HG03064 (cell line): ENCODE data around the gene CLASP1.
A peak's percentile ranks its signal among the peaks of the same experiment; 100 is the strongest.
"Not testable (repeated sequence)": the region's sequence is repeated elsewhere in the genome, so short reads cannot be mapped to it uniquely, and the experiment has no call there.

Experiments used
- ATAC-seq: cut with Tn5 transposase; IDR thresholded peaks from one replicate; pipeline ENCODE4 v1.9.1; 2021; ENCODE audit warnings: low read depth; ENCODE audit not compliant: unreplicated experiment

Gene CLASP1

DNA sequence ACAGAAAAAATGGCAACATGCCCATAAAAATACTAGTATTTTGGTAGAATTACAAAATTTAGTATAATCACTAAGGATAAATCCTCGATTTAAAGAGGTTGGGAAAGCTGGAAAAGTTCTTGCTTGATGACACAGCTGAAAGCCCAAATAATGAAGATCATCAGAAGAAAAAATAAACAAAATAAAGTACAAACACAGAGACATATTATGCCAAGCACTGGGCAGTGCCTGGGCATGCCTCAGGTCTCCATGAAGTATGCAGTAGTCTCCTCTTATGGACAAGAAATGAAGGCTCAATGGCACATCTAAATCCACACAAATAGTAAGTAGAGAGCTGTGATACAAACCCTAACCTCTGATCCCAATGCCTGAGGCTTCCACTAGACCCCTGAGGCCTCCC lies 60.9 kb downstream of the CLASP1 start:
- no peak for ATAC-seq

DNA sequence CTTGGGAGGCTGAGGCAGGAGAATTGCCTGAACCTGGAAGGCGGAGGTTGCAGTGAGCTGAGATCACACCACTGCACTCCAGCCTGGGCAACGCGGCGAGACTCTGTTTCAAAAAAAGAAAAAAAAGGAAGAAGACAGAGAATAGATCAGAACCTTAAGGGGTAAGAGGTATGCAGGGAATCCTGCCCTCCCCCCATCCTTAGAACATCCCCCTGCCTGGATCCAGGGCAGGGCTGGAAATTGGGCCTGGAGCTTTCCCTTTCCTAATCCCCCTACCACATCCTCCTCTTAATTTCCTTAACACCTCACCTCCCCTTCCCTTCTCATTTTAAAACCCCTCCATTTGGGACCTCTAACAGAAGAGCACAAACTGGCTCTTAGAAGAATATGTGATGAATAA lies 62.1 kb downstream of the CLASP1 start:
- no peak for ATAC-seq

DNA sequence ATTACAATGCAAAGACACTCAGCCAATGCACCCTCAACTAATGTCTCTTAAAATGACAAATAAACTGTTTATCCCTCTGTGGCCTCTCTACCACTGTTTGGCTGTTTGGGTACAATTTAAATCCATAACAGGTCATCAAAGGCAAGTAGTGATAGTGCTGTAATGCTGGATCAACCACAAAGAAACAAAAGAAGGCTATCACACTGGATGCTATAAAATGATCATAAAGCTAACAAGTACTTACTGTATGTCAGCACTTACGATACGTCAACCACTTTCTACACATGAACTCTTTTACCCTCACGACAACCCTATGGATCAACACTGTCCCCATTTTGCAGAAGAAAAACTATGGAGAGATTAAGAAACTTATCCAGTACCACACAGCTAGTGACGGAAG lies 64.5 kb downstream of the CLASP1 start:
- no peak for ATAC-seq

DNA sequence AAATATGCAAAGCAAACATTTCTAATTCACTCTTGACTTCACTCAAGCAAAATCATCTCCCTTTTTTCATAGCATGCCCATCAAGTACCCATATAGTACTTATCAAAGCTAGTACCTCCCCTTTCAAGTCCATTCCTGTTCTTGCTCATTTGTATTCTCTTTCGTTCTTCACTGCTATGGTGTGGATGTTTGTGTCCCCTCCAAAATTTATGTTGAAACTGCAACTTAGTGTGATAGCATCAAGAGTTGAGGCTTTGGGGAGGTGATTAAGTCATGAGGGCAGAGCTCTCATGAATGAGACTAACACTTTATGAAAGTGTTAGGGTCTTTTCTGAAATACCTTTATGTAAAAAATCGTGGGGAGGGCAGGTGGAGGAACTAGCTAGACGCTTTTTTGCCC lies 65.7 kb downstream of the CLASP1 start:
- no peak for ATAC-seq

DNA sequence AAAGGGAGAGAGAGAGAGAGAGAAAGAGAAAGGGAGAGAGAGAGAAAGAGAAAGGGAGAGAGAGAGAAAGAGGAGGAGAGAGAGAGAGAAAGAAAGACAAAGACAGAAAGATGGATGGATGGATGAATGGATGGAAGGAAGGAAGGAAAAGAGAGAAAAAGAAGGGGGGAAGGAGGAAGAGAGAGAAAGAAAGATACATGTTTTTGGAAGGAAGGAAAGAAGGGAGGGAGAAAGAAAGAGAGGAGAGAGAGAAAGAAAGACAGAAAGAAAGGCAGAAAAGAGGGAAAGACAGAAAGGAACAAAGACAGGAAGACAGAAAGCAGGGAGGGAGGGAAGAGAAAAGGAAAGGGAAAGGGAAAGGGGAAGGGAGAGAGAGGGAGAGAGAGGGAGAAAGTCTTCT lies 67.0 kb downstream of the CLASP1 start:
- no peak for ATAC-seq

DNA sequence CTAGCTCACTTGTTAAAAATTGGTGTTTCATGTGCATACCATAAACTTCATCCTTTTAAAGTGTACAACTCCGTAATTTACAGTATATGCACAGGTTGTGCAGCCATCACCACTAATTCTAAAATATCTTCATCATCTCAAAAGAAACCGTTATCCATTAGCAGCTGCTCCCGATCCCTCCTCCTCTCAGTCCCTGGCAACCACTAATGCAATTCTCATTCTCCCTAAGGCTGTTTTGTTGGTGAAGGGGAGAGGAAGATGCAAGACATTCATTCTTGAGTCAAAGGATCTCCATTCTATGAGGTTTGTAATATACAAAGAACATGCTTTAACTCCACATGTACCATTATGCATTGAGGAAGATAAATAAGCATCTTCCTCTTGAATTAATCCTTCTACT lies 70.0 kb downstream of the CLASP1 start:
- no peak for ATAC-seq

DNA sequence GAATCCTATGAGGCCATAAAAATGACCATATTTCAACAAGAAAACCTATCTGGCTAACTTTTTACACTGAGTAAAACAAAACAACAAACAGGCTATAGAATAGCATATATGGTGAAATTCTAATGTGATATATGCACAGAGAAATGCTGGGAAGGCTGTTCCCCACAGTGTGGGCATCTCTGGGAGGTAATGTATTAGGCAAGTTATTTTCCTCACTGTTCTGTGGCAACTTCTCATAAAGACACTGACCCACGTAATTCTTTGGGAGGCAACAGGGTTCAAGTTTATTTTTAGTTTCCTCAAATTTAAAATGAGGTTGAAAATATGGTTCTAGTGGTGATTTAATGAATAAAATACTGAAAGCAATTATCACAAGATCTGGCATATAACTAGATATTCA lies 71.9 kb downstream of the CLASP1 start:
- ATAC-seq = no peak

DNA sequence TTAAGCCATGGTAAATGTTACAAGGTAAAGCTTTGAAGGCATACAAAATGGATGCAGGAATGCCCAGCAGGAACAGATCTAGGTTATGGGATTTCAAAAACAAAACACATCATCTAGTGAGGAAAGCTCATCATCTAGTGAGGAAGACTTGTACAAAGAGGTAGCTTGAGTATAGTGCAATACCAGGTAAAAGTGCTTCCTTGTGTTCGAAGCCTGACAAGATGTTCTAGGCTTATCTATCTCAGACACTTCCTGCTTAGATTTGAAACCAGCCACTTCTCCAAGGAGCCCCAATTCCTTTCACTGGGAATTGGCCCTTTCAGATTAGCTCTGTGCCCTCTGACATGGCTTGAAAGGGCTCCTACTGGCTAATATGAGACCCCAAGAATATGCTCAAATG lies 73.0 kb downstream of the CLASP1 start:
- ATAC-seq = no peak

DNA sequence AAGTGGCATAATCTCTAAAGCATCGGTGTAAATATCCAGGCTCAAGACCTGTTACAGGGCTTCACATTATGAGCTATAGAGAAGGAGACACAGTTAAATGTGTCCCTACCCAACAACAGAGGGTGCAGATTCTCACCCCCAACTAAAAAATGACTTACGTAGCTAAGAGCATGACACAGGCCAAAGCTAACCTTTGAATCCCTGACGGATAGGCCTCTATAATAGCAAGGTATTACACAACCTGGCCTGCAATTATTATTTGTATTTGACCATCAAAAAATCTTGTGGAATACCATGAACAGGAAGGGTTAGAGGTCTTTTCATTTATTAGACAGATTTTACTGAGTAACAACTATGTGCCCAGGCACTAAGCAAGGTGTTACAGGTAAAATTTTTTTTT lies 73.5 kb downstream of the CLASP1 start:
- ATAC-seq = no peak

DNA sequence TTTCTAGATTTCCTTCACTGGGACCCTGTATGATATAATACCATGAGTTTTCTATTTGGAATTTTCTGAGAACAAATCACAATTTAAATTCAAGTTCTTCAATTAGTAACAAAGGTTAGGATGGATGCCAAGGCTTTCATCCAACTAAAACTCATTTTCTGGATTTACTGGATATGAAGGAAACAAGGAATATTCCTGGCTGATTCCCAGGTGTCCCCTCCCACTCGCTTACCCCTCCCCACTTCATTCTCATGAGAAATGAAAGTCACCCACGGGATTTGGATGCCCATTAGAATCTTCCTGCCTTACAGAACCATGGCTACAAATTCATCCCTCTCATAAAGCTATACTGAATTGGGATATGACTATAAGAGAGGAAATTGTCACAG lies 78.6 kb downstream of the CLASP1 start:
- no peak for ATAC-seq

DNA sequence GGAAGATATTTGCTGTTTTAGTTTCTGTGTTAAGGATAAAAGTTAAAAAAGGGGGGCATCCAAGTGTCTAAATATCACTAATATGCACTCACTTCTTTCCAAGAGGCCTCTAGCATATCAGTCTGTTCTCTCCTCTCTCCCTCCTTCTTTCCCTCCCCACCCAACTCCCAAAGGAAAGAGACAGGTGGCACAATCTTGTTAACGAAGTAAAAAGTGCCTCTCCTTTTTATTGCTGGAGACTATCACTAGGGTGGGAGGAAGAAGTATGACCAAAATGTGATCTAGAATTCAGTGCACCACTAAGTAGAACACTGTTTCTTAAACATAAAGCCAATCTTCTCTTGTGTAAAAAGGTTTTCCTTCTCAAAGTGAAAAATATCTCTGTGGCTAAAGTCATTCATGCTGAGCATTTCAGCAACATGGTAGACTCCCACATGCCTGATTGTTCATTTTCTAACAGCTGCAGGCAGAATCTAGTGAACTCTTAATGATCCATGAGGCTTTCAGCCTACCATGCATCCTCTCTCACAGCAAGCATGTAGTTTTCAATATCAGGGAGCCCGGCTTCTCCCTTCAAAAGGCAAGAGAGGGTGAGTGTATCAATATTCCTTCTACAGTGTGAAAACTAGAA lies 79.1 kb downstream of the CLASP1 start:
- no peak for ATAC-seq

DNA sequence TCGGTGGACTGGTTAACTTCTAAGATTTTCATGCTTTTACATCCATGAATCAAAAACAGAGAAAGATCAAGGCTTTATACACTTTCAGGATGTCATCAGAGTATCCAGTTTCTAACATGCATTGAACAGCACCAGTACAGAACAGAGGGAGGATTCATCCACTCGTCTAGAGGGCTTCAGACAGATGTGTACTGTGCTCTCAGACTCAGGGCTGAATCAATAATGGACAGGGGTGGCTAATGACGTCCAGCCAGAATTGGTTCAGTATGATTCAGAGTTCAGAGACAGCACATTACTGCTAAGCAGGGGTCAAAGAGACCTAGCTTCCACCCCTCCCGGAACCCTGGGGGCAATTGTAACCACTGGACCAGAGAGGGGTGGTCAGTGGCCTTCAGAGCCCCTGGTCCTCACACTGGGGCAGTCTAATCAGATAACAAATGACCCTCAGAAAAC lies 81.3 kb downstream of the CLASP1 start:
- ATAC-seq = no peak

DNA sequence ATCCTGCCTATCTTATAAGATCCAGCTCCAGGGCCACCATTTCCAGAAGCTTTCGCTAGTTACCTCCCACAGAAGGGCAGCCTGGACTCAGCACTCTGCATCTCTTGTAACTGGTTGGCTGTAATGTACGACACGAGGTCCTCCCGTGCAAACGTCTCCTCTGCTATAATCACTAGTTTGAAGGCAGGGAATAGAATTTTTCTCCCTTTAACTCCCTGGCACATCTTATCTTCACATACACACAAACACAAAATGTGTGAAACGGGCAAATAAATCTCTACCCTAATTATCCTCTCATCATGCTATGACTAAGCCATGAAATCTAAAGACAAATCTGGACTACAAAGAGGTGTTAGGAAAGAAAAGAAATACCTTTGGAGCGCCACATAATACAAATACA lies 81.8 kb downstream of the CLASP1 start:
- no peak for ATAC-seq

DNA sequence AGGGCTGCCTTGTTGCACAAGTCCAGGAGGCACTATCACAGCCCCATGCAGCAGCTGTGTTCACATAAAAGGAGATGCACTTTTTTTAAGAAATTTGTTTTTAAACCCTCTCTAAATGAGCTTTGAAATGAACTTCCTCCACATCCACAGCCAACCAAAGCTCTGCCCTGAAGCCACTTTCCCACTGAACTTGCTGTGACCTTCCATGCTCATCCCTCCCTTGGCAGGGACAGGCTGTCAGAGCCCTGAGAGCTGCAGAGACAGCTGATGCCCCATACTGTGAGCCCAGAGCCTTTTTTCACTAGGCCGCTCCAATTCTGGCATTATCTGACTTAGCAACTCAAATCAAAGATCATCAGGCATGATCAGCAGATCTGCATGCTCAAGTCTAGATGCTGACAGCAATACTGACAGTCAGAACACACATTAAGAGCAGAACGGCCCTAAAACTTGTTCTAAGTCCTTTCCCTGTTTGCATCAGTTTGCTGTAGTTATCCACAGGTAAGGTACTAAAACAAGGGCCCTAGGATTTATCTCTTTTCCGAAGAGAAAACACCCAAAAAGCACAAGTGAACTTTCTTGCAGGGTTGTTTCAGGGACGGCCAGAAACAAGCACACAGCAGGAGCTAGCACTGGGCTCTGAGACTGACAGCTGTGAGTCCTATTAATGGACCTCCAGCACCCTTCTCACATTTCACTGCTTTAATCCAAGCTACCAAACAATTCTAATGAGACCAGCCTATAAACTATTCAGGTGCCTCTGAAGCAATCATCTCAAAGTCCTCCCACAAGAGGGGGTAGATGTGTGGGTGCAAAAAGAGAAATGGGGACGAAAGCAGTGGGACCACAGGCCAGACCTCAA lies 83.6 kb downstream of the CLASP1 start:
- ATAC-seq = no peak

DNA sequence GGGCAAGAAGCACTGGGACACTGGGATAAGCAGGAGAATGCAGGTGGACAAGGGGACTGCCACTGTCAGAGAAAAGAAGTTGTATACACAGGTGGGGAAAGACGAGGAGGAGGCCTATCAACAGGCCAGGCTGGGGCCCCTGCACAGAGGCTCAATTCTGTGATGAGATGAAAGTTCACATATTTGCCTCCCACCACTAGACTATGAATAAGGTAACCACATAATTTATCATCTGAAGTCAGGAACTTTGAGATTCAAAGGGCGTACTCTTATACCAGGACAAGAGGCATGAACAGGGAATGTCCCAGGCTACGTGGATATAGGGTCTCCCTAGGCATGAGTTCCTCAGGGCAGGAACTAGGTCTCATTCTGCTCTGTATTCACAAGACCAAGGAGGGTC lies 84.4 kb downstream of the CLASP1 start:
- no peak for ATAC-seq

DNA sequence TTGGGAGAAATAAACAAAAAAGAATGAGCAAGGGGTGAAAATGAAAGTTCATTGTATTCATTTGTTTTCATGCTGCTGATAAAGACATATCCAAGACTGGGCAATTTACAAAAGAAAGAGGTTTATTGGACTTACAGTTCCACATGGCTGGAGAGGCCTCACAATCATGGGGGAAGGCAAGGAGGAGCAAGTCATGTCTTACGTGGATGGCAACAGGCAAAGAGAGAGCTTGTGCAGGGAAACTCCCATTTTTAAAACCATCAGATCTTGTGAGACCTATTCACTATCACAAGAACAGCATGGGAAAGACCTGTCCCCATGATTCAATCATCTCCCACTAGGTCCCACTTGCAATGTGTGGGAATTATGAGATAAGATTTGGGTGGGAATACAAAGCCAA lies 85.5 kb downstream of the CLASP1 start:
- ATAC-seq = not testable (repeated sequence)

DNA sequence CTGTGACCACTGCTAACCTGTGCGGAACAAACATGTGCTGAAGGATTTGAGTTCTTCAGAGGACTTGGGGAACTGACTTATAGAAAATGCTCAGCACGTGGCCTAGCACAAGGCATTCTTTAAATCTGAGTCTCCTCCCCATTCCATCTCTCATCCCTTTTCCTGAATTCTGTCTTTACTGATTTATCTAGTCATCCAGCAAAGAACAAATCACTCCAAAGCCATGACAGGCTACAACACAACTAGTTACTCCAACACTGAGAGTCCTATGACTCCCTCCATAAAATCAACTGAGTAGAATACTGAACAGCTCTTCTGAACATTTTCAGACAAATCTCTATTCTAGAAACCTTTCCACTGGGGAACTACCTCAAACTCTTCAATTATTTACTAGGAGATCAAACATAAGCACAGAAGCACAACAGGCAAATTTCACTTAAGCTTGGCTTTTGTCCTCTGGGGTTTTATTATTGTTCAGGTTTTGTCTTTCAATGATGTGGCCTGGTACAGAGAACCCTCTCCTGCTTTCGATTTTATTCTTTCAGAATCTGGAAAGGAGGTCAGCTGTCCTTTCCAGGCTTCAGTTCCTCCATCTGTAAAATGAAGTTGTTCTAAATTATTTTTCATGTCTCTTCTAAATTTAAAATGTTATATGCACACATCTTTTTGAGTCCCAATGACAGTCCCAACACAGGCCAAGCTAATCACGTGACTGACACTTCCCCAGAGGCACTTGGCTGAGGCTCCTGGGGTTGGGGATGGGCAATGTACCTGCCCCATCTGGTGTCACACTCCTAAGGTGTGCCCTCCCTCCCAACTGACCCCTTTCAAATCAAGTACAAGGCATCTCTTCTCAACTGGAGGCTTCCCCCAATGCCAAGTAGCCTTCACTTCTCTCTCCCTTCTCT lies 86.7 kb downstream of the CLASP1 start:
- no peak for ATAC-seq

DNA sequence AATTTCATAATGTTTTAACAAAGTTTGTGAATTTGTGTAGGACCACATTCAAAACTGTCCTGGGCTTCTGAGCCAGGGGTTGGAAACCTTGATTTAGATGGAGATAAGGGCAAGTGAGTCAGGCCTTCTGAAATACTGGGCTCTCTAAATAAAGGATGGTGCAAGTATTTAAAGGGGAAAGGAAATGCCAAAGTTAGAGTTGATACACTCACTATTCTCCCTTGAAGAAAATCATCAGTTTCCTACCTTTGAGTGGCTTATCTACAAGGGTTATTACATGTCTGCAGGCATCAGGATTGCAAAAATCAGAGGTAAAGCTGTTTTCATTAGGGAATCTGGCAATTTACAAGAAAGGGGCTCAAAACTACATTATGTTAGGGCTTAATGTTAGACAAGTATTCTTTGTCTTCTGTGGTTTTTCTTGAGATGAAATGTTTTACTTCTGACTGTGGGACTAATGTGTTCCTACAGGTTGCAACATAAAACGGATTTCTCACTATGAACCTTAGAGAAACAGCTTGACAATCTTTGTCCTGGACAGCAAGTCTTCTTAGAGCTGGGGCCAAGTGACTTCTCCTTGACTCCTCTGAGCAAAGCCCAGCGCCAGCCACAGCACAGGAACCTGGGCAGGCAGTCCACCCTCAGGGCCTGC lies 87.5 kb downstream of the CLASP1 start:
- no peak for ATAC-seq

DNA sequence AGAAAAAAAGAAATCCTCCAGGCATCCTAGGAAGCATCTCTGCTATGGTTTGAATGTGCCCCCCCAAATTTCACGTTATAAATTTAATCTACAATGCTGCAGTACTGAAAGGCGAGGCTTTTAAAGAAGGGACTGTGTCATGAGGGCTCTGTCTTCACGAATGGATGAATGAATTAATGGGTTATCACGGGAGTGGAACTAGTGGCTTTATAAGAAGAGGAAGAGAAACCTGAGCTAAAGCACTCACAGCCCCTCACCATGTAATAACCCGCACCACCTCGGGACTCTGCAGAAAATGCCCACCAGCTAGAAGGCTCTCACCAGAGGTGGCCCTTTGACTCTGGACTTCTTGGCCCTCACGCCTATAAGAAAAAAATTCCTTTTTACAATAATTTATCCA lies 90.9 kb downstream of the CLASP1 start:
- ATAC-seq = peak; percentile 56

DNA sequence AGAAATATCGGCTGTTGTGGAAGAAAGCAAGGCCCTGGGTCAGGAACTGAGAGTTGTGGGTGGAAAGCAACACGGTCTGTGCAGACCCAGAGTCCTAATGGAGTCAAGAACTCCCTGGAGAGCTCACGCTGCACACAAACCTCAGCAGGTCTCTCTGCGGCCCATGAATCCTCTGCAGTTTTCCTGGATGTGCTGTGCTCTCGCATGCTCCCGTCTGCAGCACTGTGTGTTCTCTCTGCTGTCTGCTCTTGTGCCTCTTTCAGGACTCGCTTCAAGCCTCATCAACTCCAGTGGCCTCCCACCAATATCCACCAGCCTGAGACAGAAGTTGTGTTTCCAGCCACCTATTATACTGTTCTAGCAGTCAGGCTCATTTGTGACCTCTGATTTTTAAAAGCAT lies 94.3 kb downstream of the CLASP1 start:
- no peak for ATAC-seq
